Measurements from ENCODE around the gene UGT1A7. TPM values are rescaled to one million over a fixed set of nuclear protein-coding genes. Genes with fewer than 3 reads are reported as not detected.

Gene UGT1A7
- total and polyA plus RNA-seq, 2 experiments from 2014 or later, result not detected

GRCh38 chr2:233760043-233760442 lies 78.3 kb downstream of the UGT1A7 start, which contains the start of gene UGT1A1:
UGT1A1 (plus strand) TSS chr2:233760270; CDS start chr2:233760288, 18 bp downstream.
- Histone ChIP-seq H3K27ac (no peak within 1 kb of the TSS), H2AFZ (no peak within 1 kb of the TSS), H3K9me2 (ENCODE audit: insufficient read depth) (no peaks in the 10 kb centered on the region), H3K4me1 (ENCODE audit: insufficient read depth) (peaks cover 15% of the 10 kb centered on the region), H3K4me3 (no peak within 1 kb of the TSS), H3K4me2 (ENCODE audit: unreplicated experiment) (no peak within 1 kb of the TSS), H3K36me3 (ENCODE audit: low read depth) (no peaks in the 10 kb centered on the region), H3K9me3 (ENCODE audit: low read depth) (no peaks in the 10 kb centered on the region), H3K9ac (no peak within 1 kb of the TSS), H3K27me3 (replicated peaks; ENCODE audit: insufficient read depth) (0 out of 2 replicates have a peak, but pooled peaks cover 4% of the 10 kb centered on the region), H4K20me1 (ENCODE audit: insufficient read depth) (no peaks in the 10 kb centered on the region), H3F3A (ENCODE audit: insufficient read depth) (peaks cover 12% of the 10 kb centered on the region; the same call in 1 of the 2 replicates), H3K79me2 (ENCODE audit: insufficient read depth) (no peaks in the 10 kb centered on the region)
- in situ Hi-C loops (cut with MboI), result no loop called here
- no peak for TF ChIP-seq EZH2phosphoT487 (IDR thresholded peaks at IDR 0.05; ENCODE audit: insufficient read depth, low read depth)
- TF ChIP-seq EZH2 (IDR thresholded peaks at IDR 0.05; ENCODE audit: insufficient read depth, poor library complexity, severe bottlenecking), result no peak
- no peak for DNase-seq
- WGBS, 2 experiments (ENCODE audit: low coverage in 1 of 2, low lambda C conversion rate in 2 of 2, missing lambda C conversion rate in 2 of 2), result 41 to 47% methylated on average over 6 of the region's 6 CpGs

- no peaks in the 10 kb centered on the region for H3K36me3 ChIP-seq (ENCODE audit: low read depth)
- in situ Hi-C loops (cut with MboI), result no loop called here
- no peak overlapping the region for H3K4me2 ChIP-seq (ENCODE audit: unreplicated experiment)
- no peak overlapping the region for H2AFZ ChIP-seq
- peaks cover 15% of the 10 kb centered on the region for H3K4me1 ChIP-seq (ENCODE audit: insufficient read depth)
- no peak overlapping the region for H3K4me3 ChIP-seq
- 29 to 35% methylated on average over 4 of the region's 4 CpGs for WGBS, 2 experiments (ENCODE audit: low coverage in 1 of 2, low lambda C conversion rate in 2 of 2, missing lambda C conversion rate in 2 of 2)
- H3K27me3 ChIP-seq (replicated peaks; ENCODE audit: insufficient read depth), result 0 out of 2 replicates have a peak, but pooled peaks cover 4% of the 10 kb centered on the region
- TF ChIP-seq EZH2phosphoT487 (IDR thresholded peaks at IDR 0.05; ENCODE audit: insufficient read depth, low read depth) (no peak), EZH2 (IDR thresholded peaks at IDR 0.05; ENCODE audit: insufficient read depth, poor library complexity, severe bottlenecking) (no peak)
- H3K9me2 ChIP-seq (ENCODE audit: insufficient read depth), result no peaks in the 10 kb centered on the region
- no peaks in the 10 kb centered on the region for H4K20me1 ChIP-seq (ENCODE audit: insufficient read depth)
- peaks cover 12% of the 10 kb centered on the region; the same call in 1 of the 2 replicates for H3F3A ChIP-seq (ENCODE audit: insufficient read depth)
- no peaks in the 10 kb centered on the region for H3K79me2 ChIP-seq (ENCODE audit: insufficient read depth)
- H3K9me3 ChIP-seq (ENCODE audit: low read depth), result no peaks in the 10 kb centered on the region
- no peak overlapping the region for H3K27ac ChIP-seq
- DNase-seq, result no peak
- no peak overlapping the region for H3K9ac ChIP-seq
Measured at GRCh38 chr2:233761040-233761769, 79.5 kb downstream of the UGT1A7 start.

GRCh38 chr2:233764264-233764663 lies 82.6 kb downstream of the UGT1A7 start:
- no peak overlapping the region for H3K4me3 ChIP-seq
- DNase-seq, result peak; percentile 65
- H3K27me3 ChIP-seq (replicated peaks; ENCODE audit: insufficient read depth), result 0 out of 2 replicates have a peak, but pooled peaks cover 4% of the 10 kb centered on the region
- H3K9me3 ChIP-seq (ENCODE audit: low read depth), result no peaks in the 10 kb centered on the region
- H3K4me1 ChIP-seq (ENCODE audit: insufficient read depth), result peaks cover 15% of the 10 kb centered on the region
- no peaks in the 10 kb centered on the region for H3K79me2 ChIP-seq (ENCODE audit: insufficient read depth)
- H3K9me2 ChIP-seq (ENCODE audit: insufficient read depth), result no peaks in the 10 kb centered on the region
- whole genome bisulfite sequencing, 2 experiments (ENCODE audit: low coverage in 1 of 2, low lambda C conversion rate in 2 of 2, missing lambda C conversion rate in 2 of 2), result 23% methylated on average over 7 of the region's 7 CpGs
- H3K27ac ChIP-seq, result no peak overlapping the region
- H2AFZ ChIP-seq, result peak overlapping the region; percentile 28; the same call in 1 of the 2 replicates
- H3K9ac ChIP-seq, result no peak overlapping the region
- peak overlapping the region; percentile 30 for H3K4me2 ChIP-seq (ENCODE audit: unreplicated experiment)
- in situ Hi-C loops (cut with MboI), result no loop called here
- H4K20me1 ChIP-seq (ENCODE audit: insufficient read depth), result no peaks in the 10 kb centered on the region
- no peaks in the 10 kb centered on the region for H3K36me3 ChIP-seq (ENCODE audit: low read depth)
- no peak for TF ChIP-seq EZH2phosphoT487 (IDR thresholded peaks at IDR 0.05; ENCODE audit: insufficient read depth, low read depth)
- peaks cover 12% of the 10 kb centered on the region; the same call in 1 of the 2 replicates for H3F3A ChIP-seq (ENCODE audit: insufficient read depth)

- no peak overlapping the region for H3K4me3 ChIP-seq
- H3K79me2 ChIP-seq (ENCODE audit: insufficient read depth), result no peaks in the 10 kb centered on the region
- H3K4me2 ChIP-seq (ENCODE audit: unreplicated experiment), result peak overlapping the region; percentile 30
- in situ Hi-C loops (cut with MboI), result no loop called here
- H3F3A ChIP-seq (ENCODE audit: insufficient read depth), result peaks cover 12% of the 10 kb centered on the region; the same call in 1 of the 2 replicates
- 7 to 22% methylated on average over 3 of the region's 3 CpGs for WGBS, 2 experiments (ENCODE audit: low coverage in 1 of 2, low lambda C conversion rate in 2 of 2, missing lambda C conversion rate in 2 of 2)
- TF ChIP-seq EZH2 (IDR thresholded peaks at IDR 0.05; ENCODE audit: insufficient read depth, poor library complexity, severe bottlenecking) (no peak), EZH2phosphoT487 (IDR thresholded peaks at IDR 0.05; ENCODE audit: insufficient read depth, low read depth) (no peak)
- no peaks in the 10 kb centered on the region for H4K20me1 ChIP-seq (ENCODE audit: insufficient read depth)
- H3K9me3 ChIP-seq (ENCODE audit: low read depth), result no peaks in the 10 kb centered on the region
- H3K9ac ChIP-seq, result no peak overlapping the region
- no peaks in the 10 kb centered on the region for H3K9me2 ChIP-seq (ENCODE audit: insufficient read depth)
- H3K27me3 ChIP-seq (replicated peaks; ENCODE audit: insufficient read depth), result 0 out of 2 replicates have a peak, but pooled peaks cover 4% of the 10 kb centered on the region
- DNase-seq, result peak; percentile 6
- H3K27ac ChIP-seq, result no peak overlapping the region
- H2AFZ ChIP-seq, result peak overlapping the region; percentile 28; the same call in 1 of the 2 replicates
- peaks cover 15% of the 10 kb centered on the region for H3K4me1 ChIP-seq (ENCODE audit: insufficient read depth)
- no peaks in the 10 kb centered on the region for H3K36me3 ChIP-seq (ENCODE audit: low read depth)
Measured at GRCh38 chr2:233764761-233765160, 83.1 kb downstream of the UGT1A7 start.
